Adrenal gland (tissue), 5 donors: ENCODE data around the gene C10orf105.

ENCODE experiments used
- POLR2A ChIP-seq, 2 donors: fragments of 450-650 bp; IDR thresholded peaks; one replicate each; pipeline ENCODE4 v1.6.1; 2017; ENCODE audit warnings: antibody characterized with exemption in 2 of 2, mild to moderate bottlenecking in 2 of 2, moderate library complexity in 1 of 2
- TF ChIP-seq, protein P1 (sequence below), 6 experiments: fragments of 450-650 bp in 4 of 6; fragments of 200-600 bp in 2 of 6; sonication (generic) in 1 of 6; IDR thresholded peaks; 1 replicate in 5 of 6; 2 replicates in 1 of 6; pipeline versions ENCODE4 v1.5.1 to v1.8.0; 2016 to 2021; ENCODE audit warnings: antibody characterized with exemption in 6 of 6, mild to moderate bottlenecking in 2 of 6, moderate library complexity in 1 of 6
- donor health status: DM: no; HTN: no; CAD: no.

DNA sequence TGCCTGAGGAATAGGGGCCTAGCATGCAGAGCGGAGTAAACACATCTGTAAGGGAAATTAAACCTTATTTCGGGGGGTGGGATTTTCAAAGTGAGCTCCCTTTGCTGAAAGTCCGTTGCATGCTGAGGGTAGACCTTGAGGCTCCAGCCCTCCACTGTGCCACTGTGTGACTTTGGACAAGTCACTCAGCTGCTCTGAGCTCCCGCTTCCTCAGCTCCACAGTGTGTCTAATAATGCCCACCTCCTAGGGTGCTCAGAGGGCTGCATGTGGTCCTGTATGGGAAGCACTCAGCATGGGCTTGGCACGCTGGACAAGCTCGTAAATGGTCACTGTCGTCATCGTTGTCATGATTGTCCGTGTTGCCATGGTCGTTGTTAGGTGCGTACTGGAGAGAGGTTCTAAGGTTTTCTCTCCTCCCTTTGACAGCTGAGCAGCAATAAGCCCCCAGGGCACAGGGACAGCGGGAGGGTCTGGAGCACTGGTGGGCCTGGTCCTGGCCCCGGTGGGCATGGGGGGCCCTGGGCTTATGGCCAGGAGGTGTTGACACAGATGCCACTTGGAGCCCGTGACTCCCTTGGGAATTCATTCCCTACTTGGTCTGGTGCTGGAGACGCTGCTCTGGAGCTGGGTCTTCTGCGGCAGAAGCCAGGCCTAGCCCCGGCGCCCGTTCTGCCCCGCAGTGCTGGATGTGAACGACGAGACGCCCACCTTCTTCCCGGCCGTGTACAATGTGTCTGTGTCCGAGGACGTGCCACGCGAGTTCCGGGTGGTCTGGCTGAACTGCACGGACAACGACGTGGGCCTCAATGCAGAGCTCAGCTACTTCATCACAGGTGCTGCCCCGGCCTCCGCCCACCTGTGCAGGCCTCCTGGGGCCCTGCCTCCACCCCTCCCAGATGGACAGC lies 13.1 kb downstream of the C10orf105 start:
- TF ChIP-seq, protein P1, sequence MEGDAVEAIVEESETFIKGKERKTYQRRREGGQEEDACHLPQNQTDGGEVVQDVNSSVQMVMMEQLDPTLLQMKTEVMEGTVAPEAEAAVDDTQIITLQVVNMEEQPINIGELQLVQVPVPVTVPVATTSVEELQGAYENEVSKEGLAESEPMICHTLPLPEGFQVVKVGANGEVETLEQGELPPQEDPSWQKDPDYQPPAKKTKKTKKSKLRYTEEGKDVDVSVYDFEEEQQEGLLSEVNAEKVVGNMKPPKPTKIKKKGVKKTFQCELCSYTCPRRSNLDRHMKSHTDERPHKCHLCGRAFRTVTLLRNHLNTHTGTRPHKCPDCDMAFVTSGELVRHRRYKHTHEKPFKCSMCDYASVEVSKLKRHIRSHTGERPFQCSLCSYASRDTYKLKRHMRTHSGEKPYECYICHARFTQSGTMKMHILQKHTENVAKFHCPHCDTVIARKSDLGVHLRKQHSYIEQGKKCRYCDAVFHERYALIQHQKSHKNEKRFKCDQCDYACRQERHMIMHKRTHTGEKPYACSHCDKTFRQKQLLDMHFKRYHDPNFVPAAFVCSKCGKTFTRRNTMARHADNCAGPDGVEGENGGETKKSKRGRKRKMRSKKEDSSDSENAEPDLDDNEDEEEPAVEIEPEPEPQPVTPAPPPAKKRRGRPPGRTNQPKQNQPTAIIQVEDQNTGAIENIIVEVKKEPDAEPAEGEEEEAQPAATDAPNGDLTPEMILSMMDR (IDR thresholded peaks at IDR 0.05), result no peak
- TF ChIP-seq POLR2A (IDR thresholded peaks at IDR 0.05), result no peak
